ENCODE results near the gene SLC25A23. TPM values are rescaled to one million over a fixed set of nuclear protein-coding genes. Genes with fewer than 3 reads are reported as not detected.

SLC25A23 gene
- total and polyA plus RNA-seq, 12 donors = 53.4 to 126 (median 94.6) TPM

DNA sequence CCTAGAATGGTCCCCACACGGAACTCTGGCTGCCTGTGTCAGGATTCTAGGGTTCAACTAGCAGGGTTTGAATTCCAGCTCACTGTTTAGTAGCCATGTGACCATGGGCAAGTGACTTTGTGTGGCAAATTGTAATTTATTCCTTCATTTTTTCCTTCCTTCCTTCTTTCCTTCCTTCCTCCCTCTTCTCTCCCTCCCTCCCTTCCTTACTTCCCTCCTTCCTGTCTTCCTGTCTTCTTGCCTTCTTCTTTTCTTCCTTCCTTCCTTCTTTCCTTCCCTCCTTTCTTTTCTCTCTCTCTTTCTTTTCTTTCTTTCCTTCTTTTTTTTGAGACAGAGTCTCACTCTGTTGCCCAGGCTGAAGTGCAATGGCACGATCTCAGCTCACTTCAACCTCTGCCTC is 30.5 kb upstream of the SLC25A23 start:
- TF ChIP-seq CTCF (IDR thresholded peaks at IDR 0.05) = no peak
- intact Hi-C loops (cut with DNase I) = no loop called here
- no peak for ATAC-seq
- peaks cover 0 to 16% (median 4%) of the 10 kb centered on the region in 11 donors for H3K9me3 ChIP-seq
- no peaks in the 10 kb centered on the region for H3K36me3 ChIP-seq
- peak overlapping the region in 1 of 10 donors; percentile 16 for H3K4me3 ChIP-seq
- peaks cover 0 to 13% (median 3%) of the 10 kb centered on the region in 7 donors for H3K27me3 ChIP-seq
- WGBS, 2 donors = 72 to 75% methylated on average over 2 of the region's 2 CpGs
- H3K4me1 ChIP-seq = no peaks in the 10 kb centered on the region
- no peak overlapping the region for H3K27ac ChIP-seq
- DNase-seq = no peak

DNA sequence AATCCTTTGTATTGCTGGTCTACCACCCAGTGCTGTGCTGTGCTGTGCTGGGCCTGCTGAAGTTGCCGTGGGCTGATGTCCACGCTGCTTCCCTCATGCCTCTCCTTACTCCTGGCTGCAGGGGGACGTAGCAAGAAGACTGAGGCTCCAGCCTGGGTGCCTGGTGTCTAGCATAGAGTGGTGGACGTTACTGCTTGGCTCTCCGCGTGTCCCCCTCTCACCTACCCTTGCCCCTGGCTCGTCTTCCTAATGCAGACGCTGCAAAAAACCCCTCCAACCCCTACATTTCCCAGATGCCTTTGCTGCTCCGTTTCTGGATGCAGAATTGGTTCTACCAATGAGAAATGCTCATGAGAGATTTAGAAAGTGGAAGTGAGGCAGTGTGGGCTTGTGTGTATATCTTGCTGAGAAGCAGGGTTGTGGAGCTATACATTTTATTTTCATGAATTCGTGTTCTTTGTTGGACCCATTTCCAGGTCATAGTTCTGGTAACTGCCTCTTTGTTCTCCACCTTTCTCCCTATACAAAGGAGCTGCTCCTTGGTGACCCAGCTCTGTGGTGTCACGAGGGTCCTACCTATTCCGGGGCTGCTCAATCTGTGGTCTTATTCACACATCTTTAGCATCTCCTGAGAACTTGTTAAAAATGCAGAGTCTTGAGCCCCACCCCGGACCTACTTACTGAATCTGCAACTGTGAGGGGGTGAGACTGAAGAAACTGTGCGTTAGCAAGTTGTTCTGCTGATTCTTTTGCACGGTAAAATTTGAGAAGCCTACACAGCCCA is 29.9 kb upstream of the SLC25A23 start:
- whole genome bisulfite sequencing, 2 donors = 41 to 44% methylated on average over 15 of the region's 15 CpGs
- no peak overlapping the region for H3K27ac ChIP-seq
- H3K4me1 ChIP-seq = no peaks in the 10 kb centered on the region
- DNase-seq = no peak
- H3K27me3 ChIP-seq = peaks cover 0 to 13% (median 3%) of the 10 kb centered on the region in 7 donors
- no peaks in the 10 kb centered on the region for H3K36me3 ChIP-seq
- TF ChIP-seq CTCF (IDR thresholded peaks at IDR 0.05) = no peak
- peaks cover 0 to 16% (median 4%) of the 10 kb centered on the region in 11 donors for H3K9me3 ChIP-seq
- ATAC-seq = no peak
- peak overlapping the region in 1 of 10 donors; percentile 16 for H3K4me3 ChIP-seq
- intact Hi-C loops (cut with DNase I) = no loop called here

GRCh38 chr19:6484831-6485230 is 25.2 kb upstream of the SLC25A23 start:
- 88 to 93% methylated on average over 7 of the region's 7 CpGs for WGBS, 2 donors
- Histone ChIP-seq H3K4me3 (no peak overlapping the region), H3K36me3 (no peaks in the 10 kb centered on the region), H3K27me3 (peaks cover 0 to 26% (median 7%) of the 10 kb centered on the region in 7 donors), H3K4me1 (peaks cover 0 to 9% (median 0%) of the 10 kb centered on the region in 9 donors), H3K27ac (no peak overlapping the region), H3K9me3 (no peaks in the 10 kb centered on the region)
- no peak for DNase-seq
- intact Hi-C loops (cut with DNase I) = no loop called here
- ATAC-seq = no peak
- TF ChIP-seq CTCF (IDR thresholded peaks at IDR 0.05) = no peak

GRCh38 chr19:6484230-6484629 is 24.6 kb upstream of the SLC25A23 start:
- Histone ChIP-seq H3K27ac (no peak overlapping the region), H3K4me1 (peaks cover 0 to 9% (median 0%) of the 10 kb centered on the region in 9 donors), H3K4me3 (no peak overlapping the region), H3K27me3 (peaks cover 0 to 30% (median 13%) of the 10 kb centered on the region in 7 donors), H3K9me3 (no peaks in the 10 kb centered on the region), H3K36me3 (no peaks in the 10 kb centered on the region)
- WGBS, 2 donors = 88 to 90% methylated on average over 8 of the region's 8 CpGs
- no peak for TF ChIP-seq CTCF (IDR thresholded peaks at IDR 0.05)
- ATAC-seq = no peak
- no peak for DNase-seq
- intact Hi-C loops (cut with DNase I) = no loop called here

Measured in heart right ventricle (tissue), 16 donors.